RKO (cell line): ENCODE results near the gene DGUOK.
"Not testable (repeated sequence)": the region's sequence is repeated elsewhere in the genome, so short reads cannot be mapped to it uniquely, and the experiment has no call there.

Experiments used
- DNase-seq: peaks from one replicate; pipeline ENCODE4 v3.0.0-alpha.2; 2016; ENCODE audit warnings: low spot score

The DGUOK gene

GRCh38 chr2:73920577-73921545 is 5.8 kb upstream of the DGUOK start:
- DNase-seq = peak; percentile 40

- no peak for DNase-seq
Observed at GRCh38 chr2:73921581-73921980, 5.1 kb upstream of the DGUOK start.

- no peak for DNase-seq
Observed at GRCh38 chr2:73922681-73923080, 4.0 kb upstream of the DGUOK start.

GRCh38 chr2:73925033-73925704 is 1.5 kb upstream of the DGUOK start:
- no peak for DNase-seq

GRCh38 chr2:73925853-73926492 is 707 bp upstream of the DGUOK start:
- no peak for DNase-seq

GRCh38 chr2:73927344-73927743 is 664 bp downstream of the DGUOK start:
- no peak for DNase-seq

- no peak for DNase-seq
Observed at GRCh38 chr2:73928963-73929347, 2.3 kb downstream of the DGUOK start.

- no peak for DNase-seq
Observed at GRCh38 chr2:73930386-73930785, 3.7 kb downstream of the DGUOK start.

GRCh38 chr2:73931531-73932500 is 5.1 kb downstream of the DGUOK start:
- peak; percentile 59 for DNase-seq

- no peak for DNase-seq
Observed at GRCh38 chr2:73933194-73933593, 6.5 kb downstream of the DGUOK start.

GRCh38 chr2:73935641-73936040 is 9.0 kb downstream of the DGUOK start:
- DNase-seq = no peak

- no peak for DNase-seq
Observed at GRCh38 chr2:73937103-73937885, 10.6 kb downstream of the DGUOK start.

- DNase-seq = no peak
Observed at GRCh38 chr2:73937899-73938298, 11.2 kb downstream of the DGUOK start.

GRCh38 chr2:73938718-73939352 is 12.2 kb downstream of the DGUOK start:
- DNase-seq = no peak

- peak; percentile 28 for DNase-seq
Observed at GRCh38 chr2:73939419-73939818, 12.7 kb downstream of the DGUOK start.

- DNase-seq = not testable (repeated sequence)
Observed at GRCh38 chr2:73940066-73940465, 13.4 kb downstream of the DGUOK start.

GRCh38 chr2:73942664-73943063 is 16.0 kb downstream of the DGUOK start:
- no peak for DNase-seq

- no peak for DNase-seq
Observed at GRCh38 chr2:73944714-73945113, 18.0 kb downstream of the DGUOK start.

- DNase-seq = no peak
Observed at GRCh38 chr2:73946215-73946614, 19.5 kb downstream of the DGUOK start.

- DNase-seq = no peak
Observed at GRCh38 chr2:73946666-73947065, 20.0 kb downstream of the DGUOK start.
